Central memory CD8-positive, alpha-beta T cell (primary cell): ENCODE results near the gene ANO10.
A peak's percentile ranks its signal among the peaks of the same experiment; 100 is the strongest.

Source experiments
- ATAC-seq: fragments of 150-1000 bp; cut with Tn5 transposase; replicated peaks from 2 replicates; pipeline ENCODE4 v1.10.0; 2022; ENCODE audit warnings: mild to moderate bottlenecking, moderate FRiP score, moderate number of reproducible peaks; ENCODE audit not compliant: poor library complexity, severe bottlenecking; ENCODE audit errors: extremely low read depth
- DNase-seq, 2 donors: peaks; one replicate each; pipeline ENCODE4 v3.0.0; 2021; ENCODE audit warnings: low spot score in 2 of 2
- H3K27ac Mint-ChIP-seq: one replicate; pipeline ENCODE4 v1.8.0; 2022; ENCODE audit warnings: low read depth, mild to moderate bottlenecking, moderate library complexity, mixed read lengths
- H3K27me3 Mint-ChIP-seq: one replicate; pipeline ENCODE4 v1.8.0; 2022; ENCODE audit warnings: mixed read lengths
- H3K36me3 Mint-ChIP-seq: one replicate; pipeline ENCODE4 v1.8.0; 2022; ENCODE audit warnings: mild to moderate bottlenecking, moderate library complexity, mixed read lengths; ENCODE audit not compliant: insufficient read depth
- H3K4me1 Mint-ChIP-seq: one replicate; pipeline ENCODE4 v1.8.0; 2022; ENCODE audit warnings: mixed read lengths
- H3K4me3 Mint-ChIP-seq: one replicate; pipeline ENCODE4 v1.8.0; 2022; ENCODE audit warnings: mild to moderate bottlenecking, moderate library complexity, mixed read lengths
- H3K9me3 Mint-ChIP-seq: one replicate; pipeline ENCODE4 v1.8.0; 2022; ENCODE audit warnings: mixed read lengths

The ANO10 gene

GRCh38 chr3:43434431-43434830, 187.4 kb downstream of the ANO10 start:
- Mint-ChIP-seq H3K36me3 (no peaks in the 10 kb centered on the region), H3K27me3 (no peaks in the 10 kb centered on the region), H3K4me3 (no peak overlapping the region), H3K4me1 (peaks cover 5% of the 10 kb centered on the region), H3K27ac (no peak overlapping the region), H3K9me3 (peaks cover 7% of the 10 kb centered on the region)
- ATAC-seq, result no peak
- DNase-seq, result no peak

DNA sequence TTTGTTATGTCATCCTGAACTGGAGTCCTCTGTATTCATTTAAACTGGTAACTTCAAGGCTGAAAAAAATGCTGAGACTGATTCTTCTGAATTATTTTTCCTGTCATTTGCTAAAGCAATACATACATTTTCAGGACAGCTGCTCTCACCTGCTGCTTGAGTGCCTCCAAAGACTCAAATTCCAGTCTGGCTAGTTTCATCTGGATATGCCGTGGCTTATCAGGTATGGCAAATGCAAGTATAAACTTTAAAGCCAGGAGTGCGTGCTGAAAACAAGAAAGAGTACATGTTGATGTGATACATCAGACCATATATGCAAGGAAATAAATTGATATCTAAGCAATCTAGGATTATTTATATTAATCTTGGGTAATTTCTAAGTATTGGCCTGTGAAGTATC, 189.3 kb downstream of the ANO10 start:
- DNase-seq, result no peak
- Mint-ChIP-seq H3K4me1 (peaks cover 5% of the 10 kb centered on the region), H3K4me3 (no peak overlapping the region), H3K27me3 (no peaks in the 10 kb centered on the region), H3K27ac (no peak overlapping the region), H3K9me3 (no peaks in the 10 kb centered on the region), H3K36me3 (no peaks in the 10 kb centered on the region)
- ATAC-seq, result no peak

- Mint-ChIP-seq H3K36me3 (peaks cover 2% of the 10 kb centered on the region), H3K27ac (no peak overlapping the region), H3K9me3 (no peaks in the 10 kb centered on the region), H3K4me3 (no peak overlapping the region), H3K4me1 (no peaks in the 10 kb centered on the region), H3K27me3 (no peaks in the 10 kb centered on the region)
- DNase-seq (no peak), ATAC-seq (no peak)
These were observed 195.4 kb downstream of the ANO10 start for GRCh38 chr3:43426388-43426787.

DNA sequence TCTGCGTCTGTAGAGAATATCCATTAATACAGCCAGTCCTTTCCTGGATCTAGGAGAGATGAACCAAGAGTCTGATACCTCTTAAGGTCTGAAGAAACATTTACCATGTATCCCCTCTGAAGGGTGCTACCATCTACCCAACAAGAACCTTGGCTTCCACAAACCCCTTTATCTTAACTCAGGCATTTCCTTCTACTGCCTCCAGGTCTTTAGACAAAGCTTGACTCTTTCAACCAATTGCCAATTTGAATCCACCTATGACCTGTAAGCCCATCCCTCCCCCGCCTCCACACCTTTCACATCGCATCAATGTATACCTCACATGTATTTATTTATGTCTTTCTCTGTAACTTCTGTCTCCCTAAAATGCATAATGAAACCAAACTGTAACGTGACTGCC, 196.0 kb downstream of the ANO10 start:
- DNase-seq, result no peak
- Mint-ChIP-seq H3K4me1 (no peaks in the 10 kb centered on the region), H3K27me3 (no peaks in the 10 kb centered on the region), H3K36me3 (peaks cover 2% of the 10 kb centered on the region), H3K4me3 (no peak overlapping the region), H3K27ac (no peak overlapping the region), H3K9me3 (no peaks in the 10 kb centered on the region)
- ATAC-seq, result no peak

DNA sequence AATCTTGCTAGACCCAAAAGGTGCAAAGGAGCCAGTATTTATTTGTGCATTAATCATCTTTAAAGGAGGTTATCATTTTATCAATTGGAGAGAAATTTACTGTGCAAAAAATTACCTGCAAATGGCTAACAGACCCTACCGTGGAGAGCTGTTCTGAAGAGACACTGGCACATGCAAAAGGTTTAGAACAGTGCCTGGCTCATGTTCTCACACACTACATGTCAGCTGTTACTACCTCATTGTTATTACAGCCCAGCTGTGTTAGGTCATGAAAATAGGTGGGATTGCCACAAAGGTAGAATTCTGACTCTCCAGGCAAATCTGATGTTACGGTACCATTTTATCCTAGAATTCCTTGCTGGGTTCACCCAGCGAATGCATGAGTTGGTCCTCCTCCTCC, 198.2 kb downstream of the ANO10 start:
- Mint-ChIP-seq H3K9me3 (no peaks in the 10 kb centered on the region), H3K27ac (peak overlapping the region; percentile 58)
- no peak for ATAC-seq

DNA sequence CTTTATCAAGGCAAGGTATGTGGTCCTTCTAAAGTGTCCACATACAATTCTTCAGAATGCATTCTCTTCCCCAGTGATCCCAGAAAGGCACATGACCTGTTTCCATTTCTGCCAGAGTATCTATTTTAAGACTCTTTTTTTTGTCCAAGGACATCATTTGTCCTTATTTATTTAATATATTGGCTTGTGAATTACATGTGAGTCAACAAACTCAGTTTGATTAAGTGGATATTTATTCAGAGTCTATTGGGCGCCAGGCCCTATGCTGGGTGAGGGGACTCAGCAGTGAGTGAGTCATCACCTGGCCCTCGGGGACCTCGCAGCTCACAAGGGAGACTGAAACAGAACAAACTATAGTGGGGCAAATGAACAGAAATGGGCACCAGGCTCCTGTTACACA, 198.7 kb downstream of the ANO10 start:
- Mint-ChIP-seq H3K9me3 (no peaks in the 10 kb centered on the region), H3K36me3 (peaks cover 2% of the 10 kb centered on the region), H3K27ac (peak overlapping the region; percentile 58), H3K27me3 (no peaks in the 10 kb centered on the region), H3K4me1 (no peaks in the 10 kb centered on the region), H3K4me3 (no peak overlapping the region)
- ATAC-seq (no peak), DNase-seq (no peak)

More for the DNA sequence above, 198.2 kb downstream of the ANO10 start:
- DNase-seq, result no peak
- H3K27me3 Mint-ChIP-seq, result no peaks in the 10 kb centered on the region
- no peak overlapping the region for H3K4me3 Mint-ChIP-seq
- H3K4me1 Mint-ChIP-seq, result no peaks in the 10 kb centered on the region
- H3K36me3 Mint-ChIP-seq, result peaks cover 2% of the 10 kb centered on the region

DNA sequence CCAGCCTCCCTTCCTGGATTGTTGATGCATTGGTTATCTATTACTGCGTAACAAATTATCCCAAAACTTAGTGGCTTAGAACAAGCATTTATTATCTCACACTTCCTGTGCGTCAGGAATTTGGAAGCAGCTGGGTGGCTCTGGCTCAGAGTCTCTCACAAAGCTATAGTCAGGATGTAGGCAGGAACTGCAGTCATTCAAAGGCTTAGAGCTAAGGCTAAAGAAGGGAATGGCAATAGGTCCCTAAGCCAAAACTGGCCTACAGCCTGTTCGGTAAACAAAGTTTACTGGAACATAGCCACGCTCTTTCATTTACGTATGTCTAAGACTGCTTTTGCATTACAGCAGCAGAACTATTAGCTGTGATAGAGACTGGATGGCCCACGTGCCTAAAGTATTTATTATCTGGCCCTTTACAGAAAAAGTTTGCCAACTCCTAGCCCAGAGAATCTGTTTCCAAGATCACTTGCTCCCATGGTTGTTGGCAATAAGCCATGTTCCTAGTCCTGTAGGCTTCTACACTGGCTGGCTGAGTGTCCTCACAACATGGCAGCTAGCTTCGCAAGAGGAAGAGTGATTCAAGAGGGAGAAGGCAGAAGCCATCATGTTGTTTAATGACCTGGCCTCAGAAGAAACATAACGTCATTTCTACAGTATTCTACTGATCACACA, 203.1 kb downstream of the ANO10 start:
- no peaks in the 10 kb centered on the region for H3K27me3 Mint-ChIP-seq
- DNase-seq (no peak), ATAC-seq (no peak)
- H3K36me3 Mint-ChIP-seq, result peaks cover 2% of the 10 kb centered on the region
- peaks cover 5% of the 10 kb centered on the region for H3K4me1 Mint-ChIP-seq
- no peaks in the 10 kb centered on the region for H3K9me3 Mint-ChIP-seq
- H3K4me3 Mint-ChIP-seq, result no peak overlapping the region
- no peak overlapping the region for H3K27ac Mint-ChIP-seq

- peaks cover 21% of the 10 kb centered on the region for H3K4me1 Mint-ChIP-seq
- no peaks in the 10 kb centered on the region for H3K9me3 Mint-ChIP-seq
- no peak overlapping the region for H3K4me3 Mint-ChIP-seq
- DNase-seq (no peak), ATAC-seq (no peak)
- no peak overlapping the region for H3K27ac Mint-ChIP-seq
- H3K36me3 Mint-ChIP-seq, result peaks cover 2% of the 10 kb centered on the region
- no peaks in the 10 kb centered on the region for H3K27me3 Mint-ChIP-seq
These were observed 204.7 kb downstream of the ANO10 start for GRCh38 chr3:43417133-43417532.

GRCh38 chr3:43415088-43415487, 206.7 kb downstream of the ANO10 start:
- H3K9me3 Mint-ChIP-seq, result no peaks in the 10 kb centered on the region
- no peak overlapping the region for H3K27ac Mint-ChIP-seq
- H3K4me3 Mint-ChIP-seq, result no peak overlapping the region
- H3K27me3 Mint-ChIP-seq, result no peaks in the 10 kb centered on the region
- peaks cover 21% of the 10 kb centered on the region for H3K4me1 Mint-ChIP-seq
- peaks cover 2% of the 10 kb centered on the region for H3K36me3 Mint-ChIP-seq
- ATAC-seq (no peak), DNase-seq (no peak)

GRCh38 chr3:43413676-43414368, 208.0 kb downstream of the ANO10 start:
- H3K27me3 Mint-ChIP-seq, result no peaks in the 10 kb centered on the region
- H3K9me3 Mint-ChIP-seq, result no peaks in the 10 kb centered on the region
- peaks cover 21% of the 10 kb centered on the region for H3K4me1 Mint-ChIP-seq
- H3K27ac Mint-ChIP-seq, result peak overlapping the region; percentile 47
- no peak for ATAC-seq
- H3K36me3 Mint-ChIP-seq, result peaks cover 2% of the 10 kb centered on the region
- H3K4me3 Mint-ChIP-seq, result no peak overlapping the region
- no peak for DNase-seq

- peaks cover 21% of the 10 kb centered on the region for H3K4me1 Mint-ChIP-seq
- no peaks in the 10 kb centered on the region for H3K27me3 Mint-ChIP-seq
- no peak for ATAC-seq
- no peak overlapping the region for H3K27ac Mint-ChIP-seq
- H3K9me3 Mint-ChIP-seq, result no peaks in the 10 kb centered on the region
- no peak overlapping the region for H3K4me3 Mint-ChIP-seq
- H3K36me3 Mint-ChIP-seq, result peaks cover 2% of the 10 kb centered on the region
- no peak for DNase-seq
These were observed 210.4 kb downstream of the ANO10 start for GRCh38 chr3:43411429-43411828.

DNA sequence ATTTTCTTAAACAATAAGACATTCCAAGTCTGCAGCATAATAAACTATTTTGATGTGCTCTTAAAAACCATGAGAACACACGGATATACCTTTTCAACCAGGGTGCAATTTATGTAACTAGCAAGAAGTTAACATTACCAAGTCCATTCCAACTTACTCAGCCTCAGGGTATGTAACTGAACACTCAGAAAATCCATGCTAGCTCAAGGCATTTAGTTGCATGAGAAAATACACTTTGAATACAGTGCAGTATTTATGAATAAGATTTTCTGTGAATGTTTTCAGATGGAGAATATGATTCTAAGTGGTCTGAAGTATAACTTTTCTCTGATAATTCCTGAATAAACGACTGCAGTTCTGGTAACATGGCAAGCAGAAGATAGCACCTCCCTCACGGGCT, 211.2 kb downstream of the ANO10 start:
- Mint-ChIP-seq H3K36me3 (peaks cover 2% of the 10 kb centered on the region), H3K9me3 (no peaks in the 10 kb centered on the region), H3K27ac (no peak overlapping the region), H3K27me3 (no peaks in the 10 kb centered on the region), H3K4me1 (peaks cover 21% of the 10 kb centered on the region), H3K4me3 (no peak overlapping the region)
- DNase-seq, result no peak
- ATAC-seq, result no peak

- Mint-ChIP-seq H3K27ac (no peak overlapping the region), H3K4me3 (no peak overlapping the region), H3K4me1 (peaks cover 21% of the 10 kb centered on the region), H3K27me3 (no peaks in the 10 kb centered on the region), H3K9me3 (no peaks in the 10 kb centered on the region), H3K36me3 (peaks cover 2% of the 10 kb centered on the region)
- DNase-seq (no peak), ATAC-seq (no peak)
These were observed 212.3 kb downstream of the ANO10 start for GRCh38 chr3:43409506-43409905.
